ENCODE measurements around the gene GAGE10.
A peak's percentile ranks its signal among the peaks of the same experiment; 100 is the strongest.

Gene GAGE10, protein sequence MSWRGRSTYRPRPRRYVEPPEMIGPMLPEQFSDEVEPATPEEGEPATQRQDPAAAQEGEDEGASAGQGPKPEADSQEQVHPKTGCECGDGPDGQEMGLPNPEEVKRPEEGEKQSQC

DNA sequence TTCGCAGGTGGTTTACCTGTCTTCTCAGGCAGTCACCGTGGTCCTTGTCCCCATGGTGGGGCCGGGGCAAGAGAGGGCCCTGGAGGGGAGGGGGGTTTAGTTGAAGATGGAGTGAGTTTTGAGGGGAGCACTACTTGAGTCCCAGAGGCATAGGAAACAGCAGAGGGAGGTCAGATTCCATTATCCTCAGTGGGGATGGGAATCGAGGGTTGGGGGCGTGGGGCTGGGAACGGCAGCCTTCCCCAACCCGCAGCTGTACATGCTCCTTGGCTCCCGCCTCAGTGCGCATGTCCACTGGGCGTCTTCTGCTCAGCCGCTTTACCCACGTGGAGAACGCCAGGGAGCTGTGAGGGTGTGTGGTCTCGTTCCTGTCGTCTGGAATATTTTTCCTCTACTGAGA is at the start of gene GAGE10:
Gene GAGE10 (plus strand): TSS at position 301 of the 400 bp plus-strand sequence. CDS start 1,214 bp downstream, outside the sequence.
- no peak for DNase-seq (ENCODE audit: low read depth)

DNA sequence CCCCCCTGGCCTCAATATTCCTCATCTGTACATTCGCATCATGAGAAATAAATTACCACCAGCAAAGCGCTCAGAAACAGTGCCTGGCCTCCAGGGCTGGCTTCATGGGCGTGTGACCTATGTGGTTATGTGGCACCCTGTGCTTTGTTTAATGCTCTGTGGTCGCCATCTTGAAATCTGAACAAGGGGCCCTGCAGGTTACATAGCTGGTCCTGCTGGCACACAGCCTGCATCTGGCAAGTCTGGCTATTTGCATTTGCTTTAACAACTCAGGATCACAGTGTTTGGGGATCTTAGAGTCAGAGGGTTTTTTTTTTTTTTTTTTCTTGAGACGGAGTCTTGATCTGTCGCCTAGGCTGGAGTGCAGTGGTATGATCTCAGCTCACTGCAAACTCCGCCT is 48.8 kb upstream of the GAGE10 start:
- no peak for DNase-seq (ENCODE audit: low read depth)

DNA sequence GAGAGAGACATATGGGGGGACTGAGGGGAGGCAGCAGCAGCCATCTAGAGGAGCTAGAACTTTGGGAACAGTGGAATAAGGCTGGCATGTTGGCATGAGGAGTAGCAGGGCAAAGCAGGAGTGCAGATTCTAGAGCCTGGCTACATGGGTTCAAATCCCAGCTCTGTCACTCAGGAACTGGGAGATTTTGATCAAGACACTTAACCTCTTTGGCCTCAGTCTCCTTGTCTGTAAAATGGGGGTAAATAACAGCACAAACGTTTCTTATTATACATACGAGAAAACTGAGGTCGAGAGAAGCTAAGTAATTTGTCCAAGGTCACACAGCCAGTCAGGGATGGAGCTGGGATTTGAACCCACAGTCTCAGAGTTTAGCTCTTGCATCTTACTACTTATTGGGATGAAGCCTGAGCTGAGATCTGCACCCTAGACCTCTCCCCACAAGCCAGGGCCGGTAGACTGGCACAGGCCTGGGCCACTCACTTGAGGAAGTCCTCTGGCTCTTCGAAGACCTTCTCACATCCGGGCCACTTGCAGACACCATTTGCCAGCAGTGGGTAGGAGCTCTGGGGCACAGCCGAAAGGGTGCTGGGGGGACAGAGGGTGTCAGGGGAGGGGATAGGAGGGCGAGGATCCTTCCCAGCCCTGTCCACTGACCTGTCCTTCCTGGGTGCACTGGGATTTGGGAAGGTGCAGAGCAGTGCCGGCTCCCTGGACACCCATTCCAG is 47.0 kb upstream of the GAGE10 start:
- DNase-seq (ENCODE audit: low read depth): no peak

DNA sequence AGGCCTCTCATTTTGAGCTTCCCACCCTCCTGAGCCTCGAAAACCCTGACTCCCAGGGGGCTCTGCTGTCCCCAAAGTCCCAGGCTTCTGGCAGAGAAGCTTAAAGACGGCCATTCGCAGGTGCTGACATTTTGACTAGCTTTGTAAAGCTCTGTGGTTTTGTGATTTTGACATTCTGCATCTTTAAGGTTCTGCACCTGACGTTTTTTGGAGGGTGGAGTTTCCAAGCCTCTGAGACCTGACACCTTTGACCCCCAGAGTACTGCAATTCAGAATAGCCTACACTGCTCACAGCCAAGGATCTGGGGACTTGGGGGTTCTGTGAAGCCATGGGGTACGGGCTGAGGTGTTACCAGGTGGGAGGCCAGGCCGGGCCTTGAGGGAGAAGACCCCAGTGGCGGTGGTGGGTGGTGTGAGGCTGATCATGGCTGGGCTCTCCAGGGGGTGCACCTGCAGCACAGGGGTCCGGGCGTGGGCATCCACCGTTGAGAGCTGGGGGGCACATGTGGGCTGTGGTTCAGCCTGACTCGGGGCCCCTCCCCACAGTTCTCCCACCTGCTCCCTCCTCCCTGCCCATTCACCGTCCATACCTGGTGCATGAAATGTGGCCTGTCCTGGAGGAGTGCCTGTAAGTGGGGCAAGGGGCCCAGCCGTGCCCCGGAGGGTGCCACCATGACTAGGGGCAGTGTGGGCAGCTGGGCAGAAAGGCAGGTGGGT is 46.2 kb upstream of the GAGE10 start:
- DNase-seq (ENCODE audit: low read depth): no peak

DNA sequence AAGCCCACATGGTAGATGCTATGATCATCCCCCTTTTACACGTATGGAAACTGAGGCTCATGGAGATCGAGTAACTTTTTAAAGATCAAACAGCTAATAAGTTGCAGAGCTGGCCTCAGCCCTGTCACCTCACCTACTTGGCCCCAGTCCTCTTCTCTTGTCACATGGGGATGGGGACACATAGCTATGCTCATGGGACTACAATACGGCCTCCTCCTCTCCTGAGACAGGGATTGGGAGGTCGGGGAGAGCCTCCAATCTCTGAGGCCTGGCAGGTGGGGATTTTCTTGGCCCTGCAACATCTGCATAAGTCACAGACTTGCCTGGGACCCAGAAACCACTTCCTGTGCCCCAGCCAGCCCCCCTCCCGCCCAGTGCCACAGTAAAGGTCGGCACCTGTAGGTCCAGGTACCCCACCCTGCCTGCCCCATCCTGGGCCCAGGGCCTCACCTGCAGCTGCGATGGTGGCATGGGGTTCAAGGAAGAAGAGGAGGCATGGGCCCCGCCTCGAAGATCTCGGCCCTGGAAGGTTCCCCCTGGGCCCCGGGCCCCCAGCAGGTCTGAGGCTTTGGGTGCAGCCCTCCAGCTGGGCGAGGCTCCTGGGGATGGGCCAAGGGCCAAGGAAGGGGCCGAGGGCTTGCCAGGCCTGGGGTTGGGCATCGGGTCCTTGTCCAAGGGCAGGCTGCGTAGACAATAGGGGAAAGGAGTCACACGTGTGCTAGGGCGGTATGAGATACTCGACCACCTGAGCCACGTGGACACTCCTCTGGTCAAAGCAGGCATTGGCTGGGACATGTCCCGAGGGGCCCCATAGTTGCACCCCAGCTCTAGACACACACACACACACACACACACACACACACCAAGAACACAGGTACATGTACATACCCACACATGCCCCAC is 45.3 kb upstream of the GAGE10 start:
- DNase-seq (ENCODE audit: low read depth): no peak

DNA sequence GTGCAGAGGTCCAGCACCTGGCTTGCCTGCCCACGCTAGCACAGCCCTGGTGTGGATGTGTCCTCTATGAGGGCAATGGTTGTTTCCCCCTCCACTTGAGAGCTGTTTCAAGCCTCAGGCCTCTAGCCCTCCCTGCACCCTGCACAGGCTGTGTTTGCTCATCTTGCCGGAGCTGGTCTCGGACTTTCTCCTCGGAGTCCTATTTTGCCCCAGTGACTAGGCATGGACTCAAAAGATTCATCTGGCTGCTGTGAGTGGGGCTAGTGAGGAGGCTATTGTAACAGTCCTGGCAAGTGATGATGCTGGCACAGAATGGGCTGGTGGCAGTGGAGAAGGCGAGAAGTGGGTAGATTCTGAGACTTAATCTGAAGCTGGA is 44.7 kb upstream of the GAGE10 start:
- DNase-seq (ENCODE audit: low read depth): no peak

DNA sequence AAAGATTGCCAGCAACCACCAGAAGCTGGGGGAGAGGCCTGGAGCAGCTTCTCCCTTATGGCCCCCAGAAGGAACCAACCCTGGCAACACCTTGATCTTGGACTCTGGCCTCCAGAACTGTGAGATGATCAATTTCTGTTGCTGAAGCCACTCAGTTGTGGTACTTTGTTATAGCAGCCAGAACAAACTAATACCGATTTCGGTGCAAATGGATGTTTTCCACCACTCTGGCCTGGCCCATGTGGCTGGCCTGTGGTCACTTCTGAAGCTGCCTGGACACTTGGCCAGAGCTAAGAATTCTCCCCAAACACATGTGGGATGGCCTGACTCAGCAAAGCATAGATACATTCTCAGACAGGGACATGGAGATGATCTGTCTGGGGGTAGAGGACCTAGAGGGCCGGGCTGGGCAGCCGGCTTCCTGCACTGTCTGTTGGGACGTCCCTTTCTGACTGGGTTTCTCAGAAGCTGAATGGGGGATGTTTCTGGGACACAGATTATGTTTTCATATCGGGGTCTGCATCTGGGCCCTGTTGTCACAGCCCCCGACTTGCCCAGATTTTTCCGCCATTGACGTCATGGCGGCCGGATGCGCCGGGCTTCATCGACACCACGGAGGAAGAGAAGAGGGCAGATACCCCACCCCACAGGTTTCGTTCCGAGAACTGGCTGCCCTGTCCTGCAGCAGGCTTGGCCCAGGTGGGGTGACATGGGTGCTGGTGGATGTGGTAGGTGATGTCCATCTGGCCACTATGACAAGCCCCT is 43.0 kb upstream of the GAGE10 start:
- no peak for DNase-seq (ENCODE audit: low read depth)

DNA sequence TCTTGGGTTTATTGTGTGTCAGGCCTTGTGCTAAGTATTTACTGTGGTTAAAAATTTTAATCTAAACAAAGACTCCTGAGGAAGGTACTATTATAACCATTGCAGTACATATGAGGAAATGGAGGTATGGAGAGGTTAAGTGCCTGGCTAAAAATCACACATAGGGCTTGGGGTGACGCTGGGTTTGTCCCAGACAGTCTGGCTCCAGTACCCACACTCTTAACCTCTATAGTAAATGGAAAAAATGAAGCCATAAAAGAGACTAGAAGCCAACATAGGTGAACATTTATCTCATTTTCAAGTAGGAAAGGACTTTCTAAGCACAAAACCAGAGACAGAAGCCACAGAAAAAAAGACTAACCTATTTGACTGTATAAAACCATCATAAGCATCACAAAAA is 40.8 kb upstream of the GAGE10 start:
- no peak for DNase-seq (ENCODE audit: low read depth)

DNA sequence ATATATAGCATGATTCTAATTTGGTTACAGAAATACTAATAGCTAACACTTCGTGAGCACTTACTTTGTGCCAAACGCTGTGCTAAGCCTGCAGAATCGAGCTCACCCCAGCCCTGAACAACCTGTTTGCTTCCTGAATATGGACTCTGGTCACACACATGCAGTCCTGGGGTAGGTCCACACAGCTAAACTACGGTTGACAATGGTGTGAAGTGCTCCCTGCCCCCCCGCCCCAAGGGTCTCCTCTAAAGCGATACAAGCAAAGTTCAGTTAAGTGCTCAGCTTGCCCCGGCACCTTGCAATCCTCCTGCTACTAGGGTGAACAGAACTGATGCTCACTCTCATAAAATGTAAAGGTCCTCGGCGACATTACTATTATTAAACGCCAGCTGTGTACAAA is 39.8 kb upstream of the GAGE10 start:
- no peak for DNase-seq (ENCODE audit: low read depth)

DNA sequence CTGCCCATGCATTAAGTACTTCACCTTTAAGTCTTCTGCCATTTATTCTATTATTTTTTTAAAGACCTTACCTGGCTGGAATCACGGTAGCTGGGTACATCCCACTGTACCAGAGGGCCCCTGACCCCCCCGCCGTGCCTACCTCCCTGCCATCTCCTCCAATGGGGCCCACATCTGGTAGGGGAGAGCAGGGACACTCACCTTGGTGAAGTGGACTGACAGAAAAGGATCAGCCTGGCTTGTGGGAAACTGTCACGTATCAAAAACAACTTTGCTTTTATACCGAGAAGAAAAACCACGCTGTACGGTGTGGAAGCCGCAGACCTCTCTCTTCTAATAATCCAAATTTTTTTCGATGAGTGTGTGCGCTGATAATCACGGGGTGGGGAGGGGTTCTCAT is 39.0 kb upstream of the GAGE10 start, which contains the start of gene FOXP3:
Gene FOXP3 (minus strand): TSS at position 251 of the 400 bp plus-strand sequence. CDS start 6,205 bp downstream, outside the sequence.
- no peak for DNase-seq (ENCODE audit: low read depth)

DNA sequence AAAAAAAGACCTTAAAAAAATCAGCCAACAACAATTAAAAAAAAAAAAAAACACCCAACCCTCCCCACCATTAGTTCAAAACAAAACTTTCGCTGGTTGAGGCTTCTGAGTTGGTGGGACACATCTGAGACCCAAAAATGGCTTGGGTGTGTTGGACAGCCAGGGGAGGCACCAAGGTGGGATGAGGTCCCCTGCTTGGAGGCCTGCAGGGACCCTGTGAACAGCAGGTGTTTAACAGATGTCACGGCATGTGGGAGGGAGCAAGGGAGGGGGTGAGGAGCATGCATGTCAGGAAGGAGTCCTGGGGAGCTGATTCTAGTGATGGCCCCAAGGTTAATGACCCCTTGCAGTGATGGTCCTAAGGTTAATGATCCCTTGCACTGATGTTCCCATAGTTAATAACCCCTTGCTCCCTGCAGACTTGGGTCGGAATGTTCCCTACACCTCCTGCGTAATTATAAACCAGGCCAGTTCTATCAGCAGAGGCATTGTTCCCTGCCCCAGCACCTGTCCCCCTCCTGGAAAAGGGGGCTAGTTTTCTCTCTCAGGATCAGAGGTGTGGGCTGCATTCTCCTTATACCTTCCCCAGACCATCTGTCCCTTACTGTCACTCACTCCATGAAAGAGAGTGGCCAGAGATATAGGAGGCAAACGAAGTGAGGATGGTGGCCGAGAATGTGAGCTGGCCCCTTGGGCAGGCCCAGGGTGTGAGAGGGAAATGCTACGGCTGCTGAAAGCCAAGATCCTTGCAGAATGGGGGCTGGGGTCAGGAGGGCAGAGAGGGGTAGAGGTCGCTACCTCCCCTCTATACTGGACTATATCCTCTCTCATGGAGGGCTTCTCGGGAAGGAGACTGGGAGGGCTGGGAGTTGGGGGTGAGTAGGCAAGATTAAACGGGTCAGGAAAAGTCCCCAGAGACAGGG is 36.7 kb upstream of the GAGE10 start:
- DNase-seq (ENCODE audit: low read depth): no peak

DNA sequence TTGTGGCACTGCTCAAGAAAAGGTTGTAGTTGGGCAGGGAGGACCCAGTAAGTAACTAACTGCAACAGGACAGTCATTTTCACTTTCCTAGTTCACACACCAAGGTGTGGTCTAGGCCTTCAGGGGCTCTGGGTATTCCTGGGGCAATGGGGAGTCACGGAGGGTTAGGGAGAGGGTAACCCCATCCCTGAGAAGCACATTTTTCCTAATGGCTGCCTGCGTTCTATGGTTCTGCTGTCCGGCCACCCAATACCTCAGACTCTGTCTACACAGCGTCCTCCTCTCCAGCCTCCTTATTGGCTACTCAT is 34.8 kb upstream of the GAGE10 start:
- no peak for DNase-seq (ENCODE audit: low read depth)

DNA sequence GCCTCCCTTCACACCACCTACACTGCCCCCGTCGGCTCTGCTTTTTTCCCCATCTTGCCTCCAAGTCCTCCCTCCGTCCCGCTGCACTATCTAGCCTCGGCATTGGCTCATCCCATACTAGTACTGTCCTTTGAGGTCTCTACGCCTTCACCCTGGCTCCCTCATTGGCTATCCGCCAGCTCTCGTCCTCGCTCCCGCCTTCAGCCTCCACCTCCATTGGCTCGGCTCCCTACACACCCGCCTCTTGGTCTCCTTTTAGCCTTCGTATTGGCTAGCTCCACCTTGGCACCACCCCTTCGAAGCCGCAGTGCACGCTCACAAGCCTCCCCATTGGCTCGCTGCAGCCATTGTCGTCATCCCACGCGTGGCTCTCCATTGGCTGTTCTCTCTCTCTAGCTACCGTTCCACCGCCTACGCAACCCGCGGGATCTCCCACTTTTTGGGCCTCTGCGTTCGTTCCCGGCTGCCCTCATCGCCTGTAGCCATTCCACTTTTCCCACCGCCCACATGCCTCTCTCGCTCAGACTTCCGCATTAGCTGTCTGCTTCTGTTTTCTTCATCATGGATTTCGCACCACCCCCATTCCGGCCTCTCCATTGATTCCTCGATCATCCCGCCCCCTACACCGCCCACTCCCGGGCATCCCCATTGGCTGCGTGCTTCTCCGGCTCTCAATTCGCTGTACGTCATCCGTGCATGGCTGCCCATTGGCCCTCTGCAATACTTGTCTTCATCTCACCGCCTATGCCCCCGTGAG is 34.3 kb upstream of the GAGE10 start:
- DNase-seq (ENCODE audit: low read depth): peak; percentile 69

DNA sequence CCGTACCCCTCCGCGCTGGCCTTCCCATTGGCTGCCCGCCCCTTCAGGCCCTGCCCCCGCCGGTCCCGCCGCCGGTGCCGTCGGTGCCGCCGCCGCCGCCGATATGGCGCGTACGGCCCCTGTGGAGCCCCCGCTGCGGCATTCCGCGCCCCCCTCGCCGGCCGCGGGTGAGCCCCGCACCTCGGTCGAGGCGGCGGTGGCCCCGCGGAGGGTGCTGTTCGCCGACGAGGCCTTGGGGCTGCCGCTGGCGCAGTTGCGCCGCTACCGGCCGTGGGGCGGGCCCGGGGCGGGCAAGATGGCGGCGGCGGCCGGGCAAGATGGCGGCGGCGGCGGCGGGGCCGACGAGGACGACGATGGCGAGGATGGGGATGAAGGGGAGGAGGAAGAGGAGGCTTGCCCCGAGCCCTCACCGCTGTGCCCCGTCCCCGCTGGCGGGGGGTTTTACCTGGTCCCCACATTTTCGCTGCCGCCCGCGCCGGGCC is 33.6 kb upstream of the GAGE10 start, which contains the start of gene PPP1R3F:
Gene PPP1R3F (plus strand): TSS at position 27 of the 482 bp plus-strand sequence. CDS start 77 bp downstream, at position 104.
- DNase-seq (ENCODE audit: low read depth): peak; percentile 13

DNA sequence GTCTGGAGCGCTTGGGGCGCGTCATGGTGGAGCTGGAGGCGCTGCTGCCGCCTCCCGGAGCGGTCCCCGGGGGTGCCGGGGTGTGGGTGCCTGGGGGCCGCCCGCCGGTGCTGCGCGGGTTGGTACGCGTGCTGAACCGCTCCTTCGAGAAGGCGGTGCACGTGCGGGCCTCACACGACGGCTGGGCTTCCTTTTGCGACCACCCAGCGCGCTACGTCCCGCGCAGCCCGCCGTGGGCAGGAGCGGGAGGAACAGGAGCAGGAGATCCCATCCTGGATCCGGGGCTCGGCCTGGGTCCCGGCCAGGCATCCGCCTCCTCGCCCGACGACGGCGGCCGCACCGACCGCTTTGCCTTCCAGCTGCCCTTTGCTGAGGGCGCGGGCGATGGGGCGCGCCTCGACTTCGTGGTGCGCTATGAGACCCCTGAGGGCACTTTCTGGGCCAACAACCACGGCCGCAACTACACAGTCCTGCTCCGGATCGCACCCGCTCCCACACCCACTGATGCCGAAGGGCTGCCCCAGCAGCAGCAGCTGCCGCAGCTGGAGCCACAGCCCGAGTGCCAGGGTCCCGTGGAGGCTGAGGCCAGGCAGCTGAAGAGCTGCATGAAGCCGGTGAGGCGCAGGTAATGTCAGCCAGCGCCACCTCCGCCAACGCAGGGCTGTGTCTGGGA is 33.1 kb upstream of the GAGE10 start:
- no peak for DNase-seq (ENCODE audit: low read depth)

DNA sequence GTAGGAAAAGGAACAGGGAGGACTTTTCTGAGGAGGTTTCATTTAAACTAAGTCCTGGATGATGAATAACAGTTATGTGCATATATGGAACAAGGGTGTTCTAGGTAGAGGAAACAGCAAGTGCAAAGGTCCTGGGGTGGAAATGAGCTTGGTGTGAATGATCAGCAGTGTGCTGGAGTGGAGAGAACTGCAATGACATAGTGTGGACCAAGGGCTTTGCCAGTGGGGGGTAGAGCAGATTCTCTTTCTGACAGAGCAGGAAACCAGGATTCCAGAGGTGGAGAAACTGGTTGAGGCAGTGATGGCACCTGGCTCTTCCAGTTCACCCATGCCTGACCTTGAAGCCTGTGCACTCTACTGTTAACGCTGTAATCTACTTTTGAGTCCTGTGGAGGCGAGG is 32.1 kb upstream of the GAGE10 start:
- no peak for DNase-seq (ENCODE audit: low read depth)

DNA sequence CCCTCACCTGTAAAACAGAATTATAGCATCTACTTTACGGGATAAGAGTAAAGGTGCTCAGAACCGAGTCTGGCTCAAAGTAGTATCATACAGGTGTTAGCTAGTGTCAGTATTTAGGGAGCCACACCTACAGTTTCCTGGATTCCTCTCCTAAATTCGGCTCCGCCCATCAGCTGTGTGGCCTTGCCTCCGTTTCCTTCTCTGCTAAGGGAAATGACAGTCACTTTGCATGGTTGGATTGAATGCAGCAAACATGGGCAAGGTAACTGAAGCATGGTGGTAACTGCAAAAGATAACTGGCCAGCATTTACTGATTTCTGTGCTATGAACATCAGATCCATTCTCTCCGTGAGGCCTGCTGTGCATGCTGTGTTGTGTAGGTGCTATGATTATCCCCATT is 31.0 kb upstream of the GAGE10 start:
- DNase-seq (ENCODE audit: low read depth): no peak

DNA sequence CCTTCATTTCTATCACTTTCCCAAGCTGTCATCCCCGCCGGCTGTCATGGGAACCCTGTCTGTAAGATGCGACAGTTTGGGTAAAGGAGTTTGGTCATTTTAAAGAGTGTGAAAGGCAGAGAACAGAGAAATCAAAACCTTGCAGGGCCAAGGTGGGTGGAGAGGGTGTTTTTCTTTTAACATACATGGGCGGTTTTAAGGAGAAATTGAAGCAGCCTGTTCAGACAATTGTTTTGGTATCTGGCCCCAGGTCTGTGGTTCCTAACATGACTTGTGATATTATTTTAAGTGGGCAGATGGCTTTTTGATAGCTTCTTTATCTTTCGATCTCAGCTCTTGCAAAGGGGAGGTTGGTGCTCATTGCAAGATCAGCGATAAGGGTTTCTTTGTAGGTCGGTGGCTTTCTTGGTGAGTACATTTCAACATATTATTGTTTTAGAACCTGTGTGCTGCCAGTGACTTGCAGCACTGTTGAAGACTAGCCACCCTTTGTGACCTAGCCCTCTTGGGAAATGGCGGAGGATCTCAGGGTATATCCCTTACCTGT is 30.2 kb upstream of the GAGE10 start:
- DNase-seq (ENCODE audit: low read depth): no peak

DNA sequence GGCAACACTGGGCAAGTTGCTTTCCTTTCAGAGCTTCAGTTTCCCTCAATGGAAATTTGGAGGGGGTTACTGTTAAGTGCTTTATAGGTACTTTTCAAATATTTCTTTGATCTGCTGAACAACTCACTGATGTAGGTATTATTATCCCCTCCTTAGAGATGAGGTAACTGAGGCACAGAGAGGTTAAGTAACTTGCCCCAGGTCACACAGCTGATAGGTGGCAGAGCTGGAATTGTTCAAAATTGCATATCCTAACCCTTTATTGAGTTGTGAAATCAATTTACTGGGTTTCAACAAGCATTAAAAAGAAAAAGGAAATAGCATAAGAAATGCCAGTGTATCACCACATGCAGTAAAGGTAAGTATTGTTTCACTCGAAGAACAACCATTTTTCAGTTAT is 27.2 kb upstream of the GAGE10 start:
- DNase-seq (ENCODE audit: low read depth): no peak
